K562 (cell line): ENCODE data around the gene ITGA1. TPM values are rescaled to one million over a fixed set of nuclear protein-coding genes. Genes with fewer than 3 reads are reported as not detected.

Source experiments
- ATAC-seq: fragments of 200-7000 bp; cut with Tn5 transposase; 3 replicates; pipeline ENCODE4 v1.9.1; 2020; ENCODE audit warnings: moderate library complexity
- BruUV-seq: library from RNA; stranded (reverse); fragments of 400-500 nt; replicated peaks from 2 replicates; lab custom pipeline; 2021; lab: Mats Ljungman, UMichigan
- CTCF ChIA-PET: fragments of 300-600 bp; formaldehyde crosslinking; extraction: SDS; loops from one replicate; lab custom pipeline; 2021; ENCODE audit warnings: low intra/inter-chr PET ratio; lab: Yijun Ruan, JAX
- POLR2A ChIA-PET: fragments of 300-600, 350-650 bp; sonication (Branson Sonifier 250); formaldehyde crosslinking; extraction: SDS; loops from one replicate; lab custom pipeline; 2021; ENCODE audit warnings: antibody characterized with exemption, inconsistent platforms; lab: Yijun Ruan, JAX
- DNase-seq, 4 experiments: peaks; one replicate each; pipeline versions ENCODE4 v3.0.0 to v3.0.0-alpha.2; 2011 to 2018; ENCODE audit warnings: low spot score in 3 of 4, mixed read lengths in 3 of 4; ENCODE audit errors: extremely low read depth in 1 of 4
- FAIRE-seq: peaks from 2 replicates; lab custom pipeline; 2011; peaks lifted over from hg19 to GRCh38; lab: Jason Lieb, UNC
- H2AFZ ChIP-seq: 2 replicates; pipeline ENCODE4 v1.6.0; 2011; ENCODE audit warnings: low read depth, low read length, control low read depth, inconsistent platforms
- H3K27ac ChIP-seq: fragments of 200-600 bp; 3 replicates; pipeline ENCODE4 v1.8.0; 2011; ENCODE audit warnings: low read depth, mild to moderate bottlenecking, control low read depth, inconsistent platforms, low read length, moderate library complexity, mixed read lengths; ENCODE audit errors: extremely low read depth
- H3K27me3 ChIP-seq, 2 experiments: fragments of 300-600 bp in 1 of 2; 2 replicates in 1 of 2; 3 replicates in 1 of 2; pipeline versions ENCODE4 v1.6.0 to v1.8.0; 2011; ENCODE audit warnings: inconsistent platforms in 2 of 2, low read length in 2 of 2, mild to moderate bottlenecking in 1 of 2, mixed read lengths in 1 of 2, moderate library complexity in 1 of 2; ENCODE audit not compliant: control insufficient read depth in 2 of 2, insufficient read depth in 2 of 2
- H3K36me3 ChIP-seq: fragments of 300-600 bp; 3 replicates; pipeline ENCODE4 v1.8.0; 2011; ENCODE audit warnings: mild to moderate bottlenecking, low read length, inconsistent platforms; ENCODE audit not compliant: control insufficient read depth, insufficient read depth
- H3K4me1 ChIP-seq, 2 experiments: fragments of 200-600 bp in 1 of 2; replicated peaks in 1 of 2; 2 replicates in 1 of 2; 3 replicates in 1 of 2; pipeline versions ENCODE4 v1.5.1 to v1.8.0; 2011; ENCODE audit warnings: inconsistent platforms in 2 of 2, low read length in 2 of 2, mild to moderate bottlenecking in 1 of 2, mixed read lengths in 1 of 2, moderate library complexity in 1 of 2; ENCODE audit not compliant: control insufficient read depth in 2 of 2, insufficient read depth in 2 of 2
- H3K4me2 ChIP-seq: 2 replicates; pipeline ENCODE4 v1.6.1; 2011; ENCODE audit warnings: low read length, control low read depth, inconsistent platforms, mixed read lengths; ENCODE audit not compliant: insufficient read depth
- H3K4me3 ChIP-seq: fragments of 200-600 bp; sonication (generic), shearing (Covaris generic); 2 replicates; pipeline ENCODE4 v1.5.1; 2016; ENCODE audit warnings: control low read depth, inconsistent platforms
- H3K79me2 ChIP-seq: fragments of 200-600 bp; 3 replicates; pipeline ENCODE4 v1.8.0; 2011; ENCODE audit warnings: low read length, inconsistent platforms; ENCODE audit not compliant: control insufficient read depth, insufficient read depth
- H3K9ac ChIP-seq, 2 experiments: 2 replicates each; pipeline versions ENCODE4 v1.6.0 to v1.6.1; 2011; ENCODE audit warnings: low read depth in 2 of 2, low read length in 2 of 2, control low read depth in 1 of 2, inconsistent platforms in 1 of 2, mild to moderate bottlenecking in 1 of 2, mixed read lengths in 1 of 2; ENCODE audit not compliant: insufficient read depth in 1 of 2
- H3K9me1 ChIP-seq: one replicate; pipeline ENCODE4 v1.6.0; 2011; ENCODE audit warnings: inconsistent platforms, mild to moderate bottlenecking, low read length, moderate library complexity; ENCODE audit not compliant: control insufficient read depth, insufficient read depth
- H3K9me3 ChIP-seq: replicated peaks from 2 replicates; pipeline ENCODE4 v1.5.1; 2011; ENCODE audit warnings: low read depth, low read length, inconsistent platforms; ENCODE audit not compliant: control insufficient read depth, insufficient read depth
- H4K20me1 ChIP-seq: replicated peaks from 2 replicates; pipeline ENCODE4 v1.6.1; 2011; ENCODE audit warnings: low read length, inconsistent platforms, mixed read lengths; ENCODE audit not compliant: control insufficient read depth, insufficient read depth
- NR2C2 ChIP-seq, 2 experiments: fragments of 200-800 bp in 1 of 2; sonication (Bioruptor generic) in 1 of 2; sonication (generic) in 1 of 2; formaldehyde crosslinking in 1 of 2; IDR thresholded peaks; 2 replicates each; pipeline versions ENCODE4 v1.6.1 to v1.8.0; 2016 to 2022; ENCODE audit warnings: mild to moderate bottlenecking in 1 of 2, missing compliant biosample characterization in 1 of 2, missing genetic modification characterization in 1 of 2, missing genetic modification reagents in 1 of 2
- ZNF707 ChIP-seq: fragments of 250-450 bp; sonication (Bioruptor Pico); conservative IDR thresholded peaks from 2 replicates; pipeline ENCODE4 v1.8.0; 2022; ENCODE audit warnings: inconsistent platforms, mild to moderate bottlenecking, moderate library complexity
- WGBS: fragments of 100-300 bp; shearing (Covaris generic); methylation state at CpG from one replicate; pipeline ENCODE4 v1.1.6; 2016; ENCODE audit warnings: low coverage, mixed read lengths; ENCODE audit not compliant: insufficient coverage; ENCODE audit errors: missing lambda C conversion rate; 5-methylcytosine and 5-hydroxymethylcytosine counted together
- in situ Hi-C: fragments of 300-500 bp; cut with MboI; formaldehyde crosslinking; loops from 4 replicates; pipeline ENCODE4 v1.15.0; 2018; ENCODE audit warnings: inconsistent platforms, mixed read lengths
- intact Hi-C: fragments of 100-400 bp; cut with micrococcal nuclease; formaldehyde crosslinking; loops from 2 replicates; pipeline ENCODE4 v1.14.2; 2022
- polyA plus RNA-seq, 8 experiments: library from polyadenylated mRNA; depleted of rRNA in 4 of 8; stranded (reverse) in 5 of 8; unstranded in 3 of 8; fragments of >200 nt; fragmentation: Nextera tagmentation in 2 of 8; fragmentation: Illumina TruSeq in 1 of 8; extraction: Ambion mirVana in 2 of 8; extraction: Trizol in 1 of 8; gene quantifications; 2 replicates each; pipeline versions ENCODE4 v1.2.1 to v1.2.3, GENCODE V29; 2011 to 2014; ENCODE audit warnings: inconsistent platforms in 1 of 8, missing spikeins in 1 of 8
- total RNA-seq, 7 experiments: library from RNA; depleted of rRNA in 6 of 7; stranded (reverse); fragments of >200 nt in 6 of 7; fragmentation: Illumina TruSeq in 2 of 7; extraction: Trizol in 2 of 7; gene quantifications; 2 replicates each; pipeline versions ENCODE4 v1.2.1 to v1.2.3, GENCODE V29; 2011 to 2021; ENCODE audit warnings: low replicate concordance in 1 of 7
- TF ChIP-seq, protein P1 (sequence below): sonication (generic); formaldehyde crosslinking; IDR thresholded peaks from 2 replicates; pipeline ENCODE4 v1.8.1; 2023; ENCODE audit warnings: mild to moderate bottlenecking, missing genetic modification reagents

ITGA1 gene
- total and polyA plus RNA-seq, 9 of the 15 experiments (the other 6 are each of a cell fraction or from before 2014, with no cell fraction given) = 0.04 to 0.22 TPM; not detected in 7

DNA sequence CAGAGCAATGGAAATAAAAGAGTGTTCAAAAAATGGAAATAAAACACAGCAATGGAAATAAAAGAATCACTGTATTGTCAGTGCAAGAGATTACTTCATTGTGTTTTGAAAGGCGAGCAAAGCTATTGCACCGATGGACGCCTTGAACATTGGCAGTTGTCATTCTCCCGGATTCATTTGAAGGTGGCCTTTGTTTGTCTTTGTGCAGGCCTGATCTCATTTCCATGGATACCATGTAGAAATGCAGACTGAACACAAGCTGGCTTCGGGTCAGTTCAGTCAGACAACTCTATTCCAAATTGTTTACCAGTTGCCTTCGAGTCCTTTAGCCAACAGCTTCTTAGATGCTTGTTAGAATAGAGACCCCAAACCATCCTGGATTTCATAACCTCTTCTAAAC lies 209.7 kb downstream of the ITGA1 start:
- Histone ChIP-seq H3K4me2 (no peak overlapping the region), H3K9ac (no peak overlapping the region), H3K36me3 (no peaks in the 10 kb centered on the region), H3K4me1 (no peaks in the 10 kb centered on the region), H3K79me2 (no peaks in the 10 kb centered on the region), H3K4me3 (no peak overlapping the region), H4K20me1 (no peaks in the 10 kb centered on the region), H3K9me3 (no peaks in the 10 kb centered on the region), H3K27me3 (no peaks in the 10 kb centered on the region), H2AFZ (no peak overlapping the region), H3K27ac (no peak overlapping the region), H3K9me1 (no peaks in the 10 kb centered on the region)
- no peak for FAIRE-seq
- ATAC-seq = no peak
- TF ChIP-seq, protein P1, sequence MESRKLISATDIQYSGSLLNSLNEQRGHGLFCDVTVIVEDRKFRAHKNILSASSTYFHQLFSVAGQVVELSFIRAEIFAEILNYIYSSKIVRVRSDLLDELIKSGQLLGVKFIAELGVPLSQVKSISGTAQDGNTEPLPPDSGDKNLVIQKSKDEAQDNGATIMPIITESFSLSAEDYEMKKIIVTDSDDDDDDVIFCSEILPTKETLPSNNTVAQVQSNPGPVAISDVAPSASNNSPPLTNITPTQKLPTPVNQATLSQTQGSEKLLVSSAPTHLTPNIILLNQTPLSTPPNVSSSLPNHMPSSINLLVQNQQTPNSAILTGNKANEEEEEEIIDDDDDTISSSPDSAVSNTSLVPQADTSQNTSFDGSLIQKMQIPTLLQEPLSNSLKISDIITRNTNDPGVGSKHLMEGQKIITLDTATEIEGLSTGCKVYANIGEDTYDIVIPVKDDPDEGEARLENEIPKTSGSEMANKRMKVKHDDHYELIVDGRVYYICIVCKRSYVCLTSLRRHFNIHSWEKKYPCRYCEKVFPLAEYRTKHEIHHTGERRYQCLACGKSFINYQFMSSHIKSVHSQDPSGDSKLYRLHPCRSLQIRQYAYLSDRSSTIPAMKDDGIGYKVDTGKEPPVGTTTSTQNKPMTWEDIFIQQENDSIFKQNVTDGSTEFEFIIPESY (CRISPR knock-in tag) = no peak
- TF ChIP-seq ZNF707 (CRISPR knock-in tag) (no peak), NR2C2 (CRISPR knock-in tag; IDR thresholded peaks at IDR 0.05) (no peak), NR2C2 (tag; IDR thresholded peaks at IDR 0.05) (no peak)
- in situ Hi-C loops = no loop called here
- 0% methylated on average over 6 of the region's 6 CpGs for WGBS
- ChIA-PET CTCF (no interaction called here), POLR2A (interaction anchor here (1.4 kb wide), 1 partner anchor 9 kb away, joined by 4 read pairs; no protein-coding TSS in a partner anchor)
- intact Hi-C loops = no loop called here
- DNase-seq = no peak
- no TSS peak for BruUV-seq
